T-helper 1 cell treated with Interleukin-12 subunit alpha and Interleukin-12 subunit beta and Interleukin-4 antibody, amounts not matched to agents 30 μg/mL and 1 μg/mL, for 36 hours (primary cell): ENCODE measurements around the gene PDF.
"Not testable (repeated sequence)": the region's sequence is repeated elsewhere in the genome, so short reads cannot be mapped to it uniquely, and the experiment has no call there.

Source experiments
- H3K27ac Mint-ChIP-seq: one replicate; pipeline ENCODE4 v1.8.0; 2021; ENCODE audit warnings: mild to moderate bottlenecking, mixed read lengths
- H3K27me3 Mint-ChIP-seq: one replicate; pipeline ENCODE4 v1.8.0; 2021; ENCODE audit warnings: low read depth, mixed read lengths
- H3K36me3 Mint-ChIP-seq: one replicate; pipeline ENCODE4 v1.8.0; 2021; ENCODE audit warnings: low read depth, mixed read lengths
- H3K4me1 Mint-ChIP-seq: one replicate; pipeline ENCODE4 v1.8.0; 2021; ENCODE audit warnings: low read depth, mixed read lengths
- H3K4me3 Mint-ChIP-seq: one replicate; pipeline ENCODE4 v1.8.0; 2021; ENCODE audit warnings: mild to moderate bottlenecking, moderate library complexity, mixed read lengths
- H3K9me3 Mint-ChIP-seq: one replicate; pipeline ENCODE4 v1.8.0; 2021; ENCODE audit warnings: mixed read lengths

PDF gene

GRCh38 chr16:69294051-69294450 is 36.3 kb downstream of the PDF start:
- Mint-ChIP-seq H3K4me3 (no peak overlapping the region), H3K4me1 (no peaks in the 10 kb centered on the region), H3K36me3 (peaks cover 4% of the 10 kb centered on the region), H3K27me3 (no peaks in the 10 kb centered on the region), H3K9me3 (no peaks in the 10 kb centered on the region), H3K27ac (no peak overlapping the region)

- Mint-ChIP-seq H3K9me3 (no peaks in the 10 kb centered on the region), H3K27me3 (no peaks in the 10 kb centered on the region), H3K27ac (no peak overlapping the region), H3K4me3 (no peak overlapping the region), H3K4me1 (no peaks in the 10 kb centered on the region), H3K36me3 (peaks cover 4% of the 10 kb centered on the region)
These were observed 37.0 kb downstream of the PDF start for GRCh38 chr16:69293401-69293800.

GRCh38 chr16:69291657-69292056 is 38.7 kb downstream of the PDF start:
- not testable (repeated sequence) for H3K9me3 Mint-ChIP-seq, H3K36me3 Mint-ChIP-seq, H3K27me3 Mint-ChIP-seq, H3K4me1 Mint-ChIP-seq, H3K27ac Mint-ChIP-seq, H3K4me3 Mint-ChIP-seq

- Mint-ChIP-seq H3K27ac (peak overlapping the region; percentile 20), H3K27me3 (no peaks in the 10 kb centered on the region), H3K36me3 (peaks cover 2% of the 10 kb centered on the region)
These were observed 43.3 kb downstream of the PDF start for GRCh38 chr16:69286941-69287713.

GRCh38 chr16:69285240-69285639 is 45.1 kb downstream of the PDF start:
- Mint-ChIP-seq H3K4me1 (no peaks in the 10 kb centered on the region), H3K4me3 (no peak overlapping the region)

More at GRCh38 chr16:69286941-69287713, 43.3 kb downstream of the PDF start:
- Mint-ChIP-seq H3K4me3 (no peak overlapping the region), H3K9me3 (no peaks in the 10 kb centered on the region), H3K4me1 (no peaks in the 10 kb centered on the region)

GRCh38 chr16:69283851-69284250 is 46.5 kb downstream of the PDF start:
- H3K4me3 Mint-ChIP-seq: no peak overlapping the region
- no peaks in the 10 kb centered on the region for H3K36me3 Mint-ChIP-seq
- no peaks in the 10 kb centered on the region for H3K27me3 Mint-ChIP-seq
- H3K9me3 Mint-ChIP-seq: no peaks in the 10 kb centered on the region
- H3K4me1 Mint-ChIP-seq: no peaks in the 10 kb centered on the region
- H3K27ac Mint-ChIP-seq: no peak overlapping the region

More at GRCh38 chr16:69285240-69285639, 45.1 kb downstream of the PDF start:
- Mint-ChIP-seq H3K9me3 (no peaks in the 10 kb centered on the region), H3K27me3 (no peaks in the 10 kb centered on the region), H3K36me3 (peaks cover 2% of the 10 kb centered on the region), H3K27ac (no peak overlapping the region)

- Mint-ChIP-seq H3K4me1 (no peaks in the 10 kb centered on the region), H3K27ac (no peak overlapping the region), H3K36me3 (peaks cover 3% of the 10 kb centered on the region), H3K9me3 (no peaks in the 10 kb centered on the region), H3K27me3 (no peaks in the 10 kb centered on the region), H3K4me3 (no peak overlapping the region)
These were observed 53.0 kb downstream of the PDF start for GRCh38 chr16:69277413-69277812.
